Tibial artery (tissue), 4 donors: Measurements from ENCODE around the gene SLC47A2.

Experiments used
- DNase-seq, 2 donors: peaks; one replicate each; pipeline ENCODE4 v3.0.0-alpha.2; 2019
- H3K27ac ChIP-seq, 2 donors: fragments of 200-600 bp; sonication (generic) in 1 of 2; 1 replicate in 1 of 2; 2 replicates in 1 of 2; pipeline ENCODE4 v1.5.1; 2018 to 2019; ENCODE audit warnings: mild to moderate bottlenecking in 1 of 2
- H3K27me3 ChIP-seq, 2 donors: fragments of 200-600 bp; sonication (generic) in 1 of 2; one replicate each; pipeline versions ENCODE4 v1.5.1 to v1.6.0; 2016 to 2019
- H3K36me3 ChIP-seq, 3 donors: fragments of 200-600 bp; sonication (generic) in 2 of 3; one replicate each; pipeline ENCODE4 v1.5.1; 2016 to 2019; ENCODE audit warnings: mild to moderate bottlenecking in 2 of 3
- H3K4me1 ChIP-seq, 4 donors: fragments of 200-600 bp; sonication (generic) in 2 of 4; 1 replicate in 3 of 4; 2 replicates in 1 of 4; pipeline ENCODE4 v1.5.1; 2016 to 2019
- H3K4me3 ChIP-seq, 2 donors: fragments of 200-600 bp; sonication (generic) in 1 of 2; 1 replicate in 1 of 2; 2 replicates in 1 of 2; pipeline ENCODE4 v1.5.1; 2018 to 2019; ENCODE audit warnings: mild to moderate bottlenecking in 2 of 2
- H3K9me3 ChIP-seq, 3 donors: fragments of 200-600 bp; sonication (generic) in 1 of 3; one replicate each; pipeline ENCODE4 v1.5.1; 2016 to 2019
- intact Hi-C: fragments of 100-400 bp; cut with DNase I; formaldehyde crosslinking; loops from one replicate; pipeline ENCODE4 v1.15.0; 2023; ENCODE audit warnings: low total_unique reads
- TF ChIP-seq, protein P1 (sequence below), 2 experiments: fragments of 200-600 bp in 1 of 2; fragments of 450-650 bp in 1 of 2; IDR thresholded peaks; one replicate each; pipeline ENCODE4 v1.5.1; 2017 to 2019; ENCODE audit warnings: antibody characterized with exemption in 2 of 2, mild to moderate bottlenecking in 1 of 2, moderate library complexity in 1 of 2

Gene SLC47A2

DNA sequence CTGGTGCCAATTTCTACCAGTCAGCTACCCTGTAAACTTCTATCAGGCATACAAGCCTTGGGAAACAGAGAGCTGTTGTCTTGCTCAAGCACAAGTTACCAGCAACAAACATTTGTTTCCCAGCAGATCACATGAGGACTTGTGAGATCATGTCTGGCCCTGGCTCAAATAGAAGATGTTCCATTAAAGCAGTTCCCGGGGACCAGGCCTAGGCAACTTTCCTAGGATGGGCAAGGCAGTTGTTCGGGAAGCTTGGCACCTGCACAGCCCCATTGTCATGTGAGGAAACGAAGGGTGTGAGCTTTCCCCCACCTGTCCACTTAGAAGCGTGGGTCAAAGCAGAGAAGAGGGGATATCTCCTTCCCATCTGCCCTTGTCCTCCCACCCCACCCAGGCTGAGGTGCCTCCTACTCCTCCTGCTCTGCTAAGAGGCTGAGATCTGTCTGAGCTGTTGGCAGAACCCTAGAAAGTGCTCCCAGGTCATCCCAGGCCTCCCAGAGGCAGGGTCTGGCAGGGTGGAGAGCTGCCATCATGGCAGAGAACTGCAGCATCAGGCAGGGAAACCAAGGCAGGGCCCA lies 11.2 kb upstream of the SLC47A2 start:
- TF ChIP-seq, protein P1, sequence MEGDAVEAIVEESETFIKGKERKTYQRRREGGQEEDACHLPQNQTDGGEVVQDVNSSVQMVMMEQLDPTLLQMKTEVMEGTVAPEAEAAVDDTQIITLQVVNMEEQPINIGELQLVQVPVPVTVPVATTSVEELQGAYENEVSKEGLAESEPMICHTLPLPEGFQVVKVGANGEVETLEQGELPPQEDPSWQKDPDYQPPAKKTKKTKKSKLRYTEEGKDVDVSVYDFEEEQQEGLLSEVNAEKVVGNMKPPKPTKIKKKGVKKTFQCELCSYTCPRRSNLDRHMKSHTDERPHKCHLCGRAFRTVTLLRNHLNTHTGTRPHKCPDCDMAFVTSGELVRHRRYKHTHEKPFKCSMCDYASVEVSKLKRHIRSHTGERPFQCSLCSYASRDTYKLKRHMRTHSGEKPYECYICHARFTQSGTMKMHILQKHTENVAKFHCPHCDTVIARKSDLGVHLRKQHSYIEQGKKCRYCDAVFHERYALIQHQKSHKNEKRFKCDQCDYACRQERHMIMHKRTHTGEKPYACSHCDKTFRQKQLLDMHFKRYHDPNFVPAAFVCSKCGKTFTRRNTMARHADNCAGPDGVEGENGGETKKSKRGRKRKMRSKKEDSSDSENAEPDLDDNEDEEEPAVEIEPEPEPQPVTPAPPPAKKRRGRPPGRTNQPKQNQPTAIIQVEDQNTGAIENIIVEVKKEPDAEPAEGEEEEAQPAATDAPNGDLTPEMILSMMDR (IDR thresholded peaks at IDR 0.05), result no peak
- intact Hi-C loops, result no loop called here
- Histone ChIP-seq H3K9me3 (no peaks in the 10 kb centered on the region), H3K27ac (peak overlapping the region; percentile 78 to 79), H3K4me1 (peaks cover 0 to 45% (median 29%) of the 10 kb centered on the region in 4 donors), H3K36me3 (no peaks in the 10 kb centered on the region), H3K27me3 (no peaks in the 10 kb centered on the region), H3K4me3 (no peak overlapping the region)
- peak; percentile 85 for DNase-seq

GRCh38 chr17:19726631-19727376 lies 10.4 kb upstream of the SLC47A2 start:
- DNase-seq, result no peak
- Histone ChIP-seq H3K4me3 (no peak overlapping the region), H3K4me1 (peaks cover 0 to 45% (median 29%) of the 10 kb centered on the region in 4 donors), H3K27me3 (no peaks in the 10 kb centered on the region), H3K27ac (peak overlapping the region; percentile 78 to 79), H3K9me3 (no peaks in the 10 kb centered on the region), H3K36me3 (no peaks in the 10 kb centered on the region)
- intact Hi-C loops, result no loop called here
- TF ChIP-seq, protein P1 (IDR thresholded peaks at IDR 0.05), result no peak

DNA sequence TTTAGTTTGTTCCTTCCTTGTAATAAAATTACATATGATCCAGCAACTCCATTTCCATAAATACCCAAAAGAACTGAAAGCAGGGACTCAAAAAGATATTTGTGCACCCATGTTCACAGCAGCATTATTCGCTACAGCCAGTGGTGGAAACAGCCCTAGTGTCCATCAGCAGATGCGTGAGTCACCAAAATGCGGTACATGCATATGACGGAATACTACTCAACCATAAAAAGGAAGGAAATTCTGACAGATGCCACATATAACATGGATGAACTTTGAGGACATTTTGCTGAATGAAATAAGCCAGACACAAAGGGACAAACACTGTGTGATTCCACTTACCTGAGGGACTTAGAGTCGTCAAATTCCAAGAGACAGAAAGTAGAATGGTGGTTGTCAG lies 9.1 kb upstream of the SLC47A2 start:
- Histone ChIP-seq H3K27me3 (no peaks in the 10 kb centered on the region), H3K4me1 (peaks cover 0 to 41% (median 29%) of the 10 kb centered on the region in 4 donors), H3K9me3 (no peaks in the 10 kb centered on the region), H3K27ac (no peak overlapping the region), H3K36me3 (no peaks in the 10 kb centered on the region), H3K4me3 (no peak overlapping the region)
- DNase-seq, result no peak
- intact Hi-C loops, result no loop called here
- TF ChIP-seq, protein P1 (IDR thresholded peaks at IDR 0.05), result no peak

DNA sequence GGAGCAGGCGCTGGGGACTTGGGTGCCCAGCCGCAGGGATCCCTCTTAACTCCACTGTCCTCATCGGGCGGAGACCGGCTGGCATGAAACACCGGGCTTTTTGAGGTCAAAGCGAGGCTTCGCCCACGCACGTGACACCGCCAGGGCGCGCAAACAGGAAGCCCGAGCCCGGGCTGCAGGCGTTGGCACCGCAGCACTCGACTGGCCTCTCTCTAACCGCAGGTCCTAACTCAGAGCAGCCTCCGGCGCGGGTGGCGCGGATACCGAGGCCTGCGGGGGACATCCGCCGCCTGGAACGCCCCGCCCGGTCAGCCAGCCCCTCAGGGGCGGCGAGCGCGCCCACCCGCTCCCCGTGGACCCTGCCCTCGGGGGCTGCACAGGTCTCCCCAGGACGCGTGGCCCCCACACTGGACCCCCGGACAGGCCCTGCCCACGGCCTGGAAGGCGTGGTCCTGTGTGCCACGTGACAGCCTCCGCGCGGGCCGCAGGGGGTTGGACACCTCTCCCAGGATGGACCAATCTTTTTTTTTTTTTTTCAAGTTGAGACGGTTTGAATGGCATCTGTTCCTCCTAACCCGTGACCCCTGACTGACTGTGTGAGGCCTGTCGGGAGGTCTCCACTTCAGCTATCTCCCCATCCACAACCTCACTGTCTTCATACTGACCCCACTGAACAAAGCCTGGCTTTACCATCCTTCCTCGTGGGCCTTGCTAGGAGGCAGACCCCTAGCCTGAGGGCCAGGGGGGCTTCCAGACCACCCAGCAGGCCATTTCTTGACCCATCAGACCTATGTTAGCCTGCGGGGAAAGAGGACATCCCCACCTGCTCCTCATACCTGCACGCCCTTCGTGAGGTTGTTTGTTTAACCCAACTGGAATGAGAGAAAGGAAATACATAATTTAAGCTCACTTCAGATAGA lies 8.4 kb upstream of the SLC47A2 start:
- H3K4me3 ChIP-seq, result peak overlapping the region; percentile 39 to 43

GRCh38 chr17:19723964-19724363 lies 7.6 kb upstream of the SLC47A2 start:
- TF ChIP-seq, protein P1 (IDR thresholded peaks at IDR 0.05), result no peak
- no peak for DNase-seq
- Histone ChIP-seq H3K4me1 (peaks cover 0 to 40% (median 29%) of the 10 kb centered on the region in 4 donors), H3K27me3 (no peaks in the 10 kb centered on the region), H3K27ac (peak overlapping the region in 1 of 2 donors; percentile 63), H3K4me3 (peak overlapping the region in 1 of 2 donors; percentile 39), H3K9me3 (no peaks in the 10 kb centered on the region), H3K36me3 (no peaks in the 10 kb centered on the region)
- intact Hi-C loops, result no loop called here

More for the DNA sequence above, 8.4 kb upstream of the SLC47A2 start:
- H3K36me3 ChIP-seq, result no peaks in the 10 kb centered on the region
- intact Hi-C loops, result no loop called here
- TF ChIP-seq, protein P1 (IDR thresholded peaks at IDR 0.05), result no peak
- peaks cover 0 to 44% (median 29%) of the 10 kb centered on the region in 4 donors for H3K4me1 ChIP-seq
- H3K9me3 ChIP-seq, result no peaks in the 10 kb centered on the region
- peak; percentile 74 to 89 for DNase-seq
- peak overlapping the region; percentile 33 to 63 for H3K27ac ChIP-seq
- no peaks in the 10 kb centered on the region for H3K27me3 ChIP-seq
